Measurements from ENCODE around the gene PRXL2B. TPM values are rescaled to one million over a fixed set of nuclear protein-coding genes. Genes with fewer than 3 reads are reported as not detected.

PRXL2B gene
- total RNA-seq, 1 donor from 2014 or later, result 34.7 TPM

DNA sequence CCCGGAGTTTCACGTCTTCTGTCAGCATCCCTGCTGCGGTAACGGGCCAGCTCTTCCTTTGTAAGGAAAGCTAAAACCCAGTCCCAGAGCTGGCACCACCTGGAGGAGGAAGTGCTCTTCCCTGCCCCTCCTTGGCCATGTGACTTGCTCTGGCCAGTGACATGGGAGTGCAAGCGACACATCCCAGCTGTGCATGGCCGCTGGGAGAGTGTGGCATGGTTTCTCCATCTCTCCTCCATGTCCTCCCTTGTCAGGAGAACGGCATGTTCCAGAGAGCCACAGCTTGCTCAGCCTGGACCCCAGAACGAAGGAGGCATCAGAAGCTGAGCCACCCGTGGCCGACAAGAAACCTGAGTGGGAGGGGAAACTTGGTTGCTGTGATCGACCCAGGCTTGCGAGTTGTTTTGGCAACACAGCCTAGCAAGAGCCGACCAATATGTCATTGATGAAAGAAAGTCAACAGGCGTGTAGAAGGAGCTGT, 2.7 kb upstream of the PRXL2B start:
- H3K27ac Mint-ChIP-seq, result peak overlapping the region; percentile 57

DNA sequence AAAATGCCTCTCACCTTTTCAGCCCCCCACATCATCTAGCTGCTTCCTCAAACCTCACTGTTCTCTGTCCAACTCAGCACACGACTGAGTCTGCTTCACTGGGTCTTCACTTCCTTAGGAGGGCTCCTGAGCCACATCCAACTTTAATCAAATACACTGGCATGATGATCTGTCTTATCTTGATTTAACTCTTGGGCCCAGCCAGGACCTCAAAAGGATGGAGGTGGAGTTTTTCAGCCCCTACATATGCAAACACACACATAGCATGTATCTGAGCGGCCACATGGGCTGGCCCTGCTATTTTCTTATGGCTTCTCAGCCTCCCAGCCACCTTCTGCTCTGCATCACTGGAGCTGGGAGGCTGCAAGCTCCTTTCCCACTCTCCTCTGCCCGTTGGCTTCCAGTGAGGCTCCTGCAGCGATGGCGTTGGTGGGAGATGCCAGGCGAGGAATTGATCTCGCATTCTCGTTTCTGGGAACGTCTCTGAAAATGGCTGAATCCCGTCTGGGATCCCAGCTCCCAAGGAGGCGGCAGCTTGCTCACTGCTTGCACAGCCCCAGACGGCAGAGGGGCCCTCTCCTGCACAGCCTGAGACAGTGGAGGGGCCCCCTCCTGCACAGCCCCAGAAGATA, 1.8 kb upstream of the PRXL2B start:
- Mint-ChIP-seq H3K4me3 (peak overlapping the region; percentile 81), H3K9me3 (no peaks in the 10 kb centered on the region), H3K36me3 (no peaks in the 10 kb centered on the region), H3K27me3 (ENCODE audit: low read depth) (no peaks in the 10 kb centered on the region), H3K4me1 (peaks cover 30% of the 10 kb centered on the region), H3K27ac (peak overlapping the region; percentile 57)
- TF ChIP-seq, protein P1, sequence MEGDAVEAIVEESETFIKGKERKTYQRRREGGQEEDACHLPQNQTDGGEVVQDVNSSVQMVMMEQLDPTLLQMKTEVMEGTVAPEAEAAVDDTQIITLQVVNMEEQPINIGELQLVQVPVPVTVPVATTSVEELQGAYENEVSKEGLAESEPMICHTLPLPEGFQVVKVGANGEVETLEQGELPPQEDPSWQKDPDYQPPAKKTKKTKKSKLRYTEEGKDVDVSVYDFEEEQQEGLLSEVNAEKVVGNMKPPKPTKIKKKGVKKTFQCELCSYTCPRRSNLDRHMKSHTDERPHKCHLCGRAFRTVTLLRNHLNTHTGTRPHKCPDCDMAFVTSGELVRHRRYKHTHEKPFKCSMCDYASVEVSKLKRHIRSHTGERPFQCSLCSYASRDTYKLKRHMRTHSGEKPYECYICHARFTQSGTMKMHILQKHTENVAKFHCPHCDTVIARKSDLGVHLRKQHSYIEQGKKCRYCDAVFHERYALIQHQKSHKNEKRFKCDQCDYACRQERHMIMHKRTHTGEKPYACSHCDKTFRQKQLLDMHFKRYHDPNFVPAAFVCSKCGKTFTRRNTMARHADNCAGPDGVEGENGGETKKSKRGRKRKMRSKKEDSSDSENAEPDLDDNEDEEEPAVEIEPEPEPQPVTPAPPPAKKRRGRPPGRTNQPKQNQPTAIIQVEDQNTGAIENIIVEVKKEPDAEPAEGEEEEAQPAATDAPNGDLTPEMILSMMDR (IDR thresholded peaks at IDR 0.05; ENCODE audit: unreplicated experiment), result no peak
- no peak for DNase-seq (ENCODE audit: low spot score in 2 of 2, unreplicated experiment in 2 of 2)

More for the DNA sequence above, 2.7 kb upstream of the PRXL2B start:
- DNase-seq (ENCODE audit: low spot score in 2 of 2, unreplicated experiment in 2 of 2), result no peak
- TF ChIP-seq, protein P1 (IDR thresholded peaks at IDR 0.05; ENCODE audit: unreplicated experiment), result no peak
- Mint-ChIP-seq H3K4me1 (peaks cover 31% of the 10 kb centered on the region), H3K9me3 (no peaks in the 10 kb centered on the region), H3K27me3 (ENCODE audit: low read depth) (no peaks in the 10 kb centered on the region), H3K36me3 (no peaks in the 10 kb centered on the region), H3K4me3 (peak overlapping the region; percentile 81)

DNA sequence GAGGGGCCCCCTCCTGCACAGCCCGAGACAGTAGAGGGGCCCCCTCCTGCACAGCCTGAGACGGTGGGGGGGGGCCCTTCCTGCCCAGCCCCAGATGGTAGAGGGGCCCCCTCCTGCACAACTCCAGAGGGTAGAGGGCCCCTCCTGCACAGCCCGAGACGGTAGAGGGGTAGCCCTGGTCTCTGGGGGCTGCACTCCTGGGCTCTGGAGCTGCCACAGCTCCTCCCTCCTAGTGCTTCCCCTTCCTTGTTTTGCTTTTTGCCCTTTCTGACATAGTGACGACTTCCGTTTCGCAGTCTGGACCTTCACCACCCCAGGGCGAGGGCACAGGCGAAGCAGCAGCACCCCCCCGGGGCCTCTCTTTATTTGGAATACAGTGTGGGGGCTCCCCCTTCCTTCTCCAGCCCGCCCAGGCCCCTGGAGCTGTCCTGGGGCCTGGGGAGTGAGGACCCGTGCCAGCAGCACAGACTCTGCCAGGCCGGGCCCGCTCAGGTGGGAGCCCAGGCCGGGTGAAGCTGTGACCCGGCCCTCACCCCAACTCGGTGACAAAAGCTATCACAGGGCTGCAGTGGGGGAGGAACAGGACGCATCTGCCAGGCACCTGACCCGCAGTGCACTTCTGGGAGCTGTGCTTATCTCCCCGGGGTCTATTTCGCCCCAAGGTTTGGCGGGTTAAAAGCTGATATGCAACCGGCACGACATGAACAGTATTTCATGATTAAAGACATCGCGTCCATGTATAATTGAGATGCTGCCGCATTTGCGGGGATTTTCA, 1.1 kb upstream of the PRXL2B start:
- peak overlapping the region; percentile 94 for H3K27ac Mint-ChIP-seq
- no peaks in the 10 kb centered on the region for H3K36me3 Mint-ChIP-seq
- peak overlapping the region; percentile 81 for H3K4me3 Mint-ChIP-seq
- H3K9me3 Mint-ChIP-seq, result no peaks in the 10 kb centered on the region
- TF ChIP-seq, protein P1 (IDR thresholded peaks at IDR 0.05; ENCODE audit: unreplicated experiment), result no peak
- no peaks in the 10 kb centered on the region for H3K27me3 Mint-ChIP-seq (ENCODE audit: low read depth)
- DNase-seq (ENCODE audit: low spot score in 2 of 2, unreplicated experiment in 2 of 2), result peak in 1 of 2 experiments; percentile 35
- peaks cover 30% of the 10 kb centered on the region for H3K4me1 Mint-ChIP-seq

DNA sequence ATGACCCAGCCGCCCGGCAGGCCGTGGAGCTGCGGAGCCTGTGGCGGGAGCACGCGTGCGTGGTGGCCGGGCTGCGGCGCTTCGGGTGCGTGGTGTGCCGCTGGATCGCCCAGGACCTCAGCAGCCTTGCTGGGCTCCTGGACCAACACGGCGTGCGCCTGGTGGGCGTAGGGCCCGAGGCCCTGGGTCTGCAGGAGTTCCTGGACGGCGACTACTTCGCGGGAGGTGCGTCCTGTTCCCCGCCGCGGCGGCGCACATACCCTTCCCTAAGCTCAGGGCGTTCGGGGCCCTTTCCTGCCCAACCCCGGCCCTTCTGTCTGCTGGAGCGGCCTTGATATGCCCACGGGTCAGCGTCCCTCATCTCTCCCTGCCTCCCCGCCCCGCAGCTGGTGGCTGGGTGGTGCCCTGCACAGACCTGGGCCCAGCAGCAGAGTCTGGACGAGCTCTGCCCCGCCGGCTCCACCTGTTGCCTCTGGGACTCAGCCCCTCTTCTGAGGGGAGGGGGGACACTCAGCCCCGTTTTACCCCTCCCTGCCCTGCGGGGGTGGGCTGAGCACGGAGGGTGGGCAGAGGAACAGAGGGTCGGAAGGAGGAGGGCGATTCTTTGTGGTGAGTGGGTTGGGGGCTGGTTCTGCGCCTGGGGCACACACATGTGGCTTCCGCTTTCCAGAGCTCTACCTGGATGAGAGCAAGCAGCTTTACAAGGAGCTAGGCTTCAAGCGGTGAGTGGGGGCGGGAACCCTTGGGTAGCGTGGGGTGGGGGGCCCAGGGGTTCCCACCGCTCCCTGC, 688 bp downstream of the PRXL2B start:
- Mint-ChIP-seq H3K36me3 (no peaks in the 10 kb centered on the region), H3K4me3 (peak overlapping the region; percentile 81), H3K27me3 (ENCODE audit: low read depth) (no peaks in the 10 kb centered on the region), H3K9me3 (no peaks in the 10 kb centered on the region), H3K27ac (no peak overlapping the region), H3K4me1 (peaks cover 29% of the 10 kb centered on the region)
- no peak for DNase-seq (ENCODE audit: low spot score in 2 of 2, unreplicated experiment in 2 of 2)
- TF ChIP-seq, protein P1 (IDR thresholded peaks at IDR 0.05; ENCODE audit: unreplicated experiment), result no peak

DNA sequence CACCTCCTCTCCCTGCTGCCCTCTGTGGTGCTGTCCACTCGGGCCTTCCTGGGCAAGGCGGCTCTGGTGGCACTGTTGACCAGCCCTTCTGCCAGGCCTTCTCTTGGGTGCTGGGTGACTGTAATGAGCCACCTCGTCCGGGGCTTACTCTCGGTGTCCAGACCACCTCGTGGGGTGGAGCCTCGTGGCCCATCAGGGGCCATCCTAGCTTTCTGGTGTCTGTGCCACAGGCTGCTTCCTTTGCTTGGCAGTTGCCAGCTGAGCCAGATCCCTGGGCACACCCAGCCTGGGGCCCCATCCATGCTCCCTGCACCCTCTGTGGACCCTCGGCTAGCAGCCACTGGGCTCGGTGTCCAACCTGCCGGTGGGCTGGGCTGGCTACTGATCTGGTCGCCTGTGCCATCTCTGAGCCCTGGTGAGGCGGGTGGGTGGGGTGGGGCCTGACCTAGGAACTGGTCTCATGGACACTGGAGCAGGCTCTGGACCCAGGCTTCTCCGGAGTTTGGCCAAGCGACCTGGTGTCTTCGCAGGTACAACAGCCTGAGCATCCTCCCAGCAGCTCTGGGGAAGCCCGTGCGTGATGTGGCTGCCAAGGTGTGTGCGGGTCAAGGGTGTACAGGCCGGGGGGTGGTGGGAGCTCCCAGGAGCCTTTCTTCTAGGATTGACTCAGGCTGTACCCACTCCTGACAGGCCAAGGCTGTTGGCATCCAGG, 1.4 kb downstream of the PRXL2B start:
- Mint-ChIP-seq H3K4me3 (peak overlapping the region; percentile 81), H3K36me3 (no peaks in the 10 kb centered on the region), H3K27ac (no peak overlapping the region), H3K27me3 (ENCODE audit: low read depth) (no peaks in the 10 kb centered on the region), H3K9me3 (no peaks in the 10 kb centered on the region), H3K4me1 (peaks cover 31% of the 10 kb centered on the region)
- DNase-seq (ENCODE audit: low spot score in 2 of 2, unreplicated experiment in 2 of 2), result peak in 1 of 2 experiments; percentile 8
- TF ChIP-seq, protein P1 (IDR thresholded peaks at IDR 0.05; ENCODE audit: unreplicated experiment), result no peak

All from mesothelial cell of epicardium (in vitro differentiated cells).